ENCODE measurements around the gene FIBP.

FIBP gene

DNA sequence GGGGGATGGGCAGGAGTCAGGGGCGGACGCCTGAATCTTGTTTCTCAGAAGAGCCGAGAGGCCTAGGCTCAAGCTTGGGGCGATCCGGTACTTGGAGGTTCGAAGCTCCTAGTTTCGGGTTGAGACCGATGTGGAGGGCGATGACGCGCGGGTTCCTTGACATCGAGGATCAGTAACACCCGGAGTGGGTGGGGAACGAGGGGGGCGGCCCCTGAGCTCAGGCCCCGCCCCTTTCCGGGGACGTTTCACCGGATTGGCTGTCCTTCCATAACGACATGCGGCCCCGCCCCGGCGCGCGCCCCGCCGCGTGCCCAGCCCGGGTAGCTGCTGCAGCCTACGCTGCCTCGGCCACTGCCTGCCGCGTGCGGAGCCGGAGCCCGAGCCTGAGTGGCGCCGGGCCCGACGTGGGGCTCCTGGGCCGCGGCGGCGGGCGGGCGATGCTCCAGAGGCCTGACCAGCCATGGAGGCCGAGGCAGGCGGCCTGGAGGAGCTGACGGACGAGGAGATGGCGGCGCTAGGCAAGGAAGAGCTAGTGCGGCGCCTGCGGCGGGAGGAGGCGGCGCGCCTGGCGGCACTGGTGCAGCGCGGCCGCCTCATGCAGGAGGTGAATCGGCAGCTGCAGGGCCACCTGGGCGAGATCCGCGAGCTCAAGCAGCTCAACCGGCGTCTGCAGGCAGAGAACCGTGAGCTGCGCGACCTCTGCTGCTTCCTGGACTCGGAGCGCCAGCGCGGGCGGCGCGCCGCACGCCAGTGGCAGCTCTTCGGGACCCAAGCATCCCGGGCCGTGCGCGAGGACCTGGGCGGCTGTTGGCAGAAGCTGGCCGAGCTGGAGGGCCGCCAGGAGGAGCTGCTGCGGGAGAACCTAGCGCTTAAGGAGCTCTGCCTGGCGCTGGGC, 2.3 kb upstream of the FIBP start, which contains the start of gene CCDC85B:
CCDC85B (plus strand) TSS at position 350 of the 895 bp plus-strand sequence; CDS start at position 461, 111 bp downstream.
- peak; percentile 97 for DNase-seq (ENCODE audit: low spot score)

DNA sequence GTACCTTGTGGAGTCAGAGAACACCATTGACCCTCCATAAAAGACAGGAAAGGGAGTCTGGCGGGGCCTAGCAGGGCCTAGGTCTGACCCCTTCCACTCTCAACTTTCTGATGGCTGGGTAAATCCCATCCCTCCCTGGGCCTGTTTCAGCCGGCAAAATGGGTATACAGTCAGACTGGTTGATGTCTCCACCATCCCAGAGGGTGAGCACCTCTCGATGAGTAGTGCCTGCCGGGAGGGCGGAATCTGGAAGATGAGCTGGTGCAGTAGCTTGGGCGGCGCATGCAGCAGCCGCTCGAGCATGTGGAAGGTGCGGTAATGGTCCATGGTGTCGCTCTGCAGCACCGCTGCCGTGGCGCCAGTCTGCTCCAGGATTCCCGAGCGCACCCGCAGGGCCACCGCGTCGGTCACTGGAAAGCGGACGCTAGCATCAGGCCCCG, 528 bp downstream of the FIBP start:
- no peak for DNase-seq (ENCODE audit: low spot score)

DNA sequence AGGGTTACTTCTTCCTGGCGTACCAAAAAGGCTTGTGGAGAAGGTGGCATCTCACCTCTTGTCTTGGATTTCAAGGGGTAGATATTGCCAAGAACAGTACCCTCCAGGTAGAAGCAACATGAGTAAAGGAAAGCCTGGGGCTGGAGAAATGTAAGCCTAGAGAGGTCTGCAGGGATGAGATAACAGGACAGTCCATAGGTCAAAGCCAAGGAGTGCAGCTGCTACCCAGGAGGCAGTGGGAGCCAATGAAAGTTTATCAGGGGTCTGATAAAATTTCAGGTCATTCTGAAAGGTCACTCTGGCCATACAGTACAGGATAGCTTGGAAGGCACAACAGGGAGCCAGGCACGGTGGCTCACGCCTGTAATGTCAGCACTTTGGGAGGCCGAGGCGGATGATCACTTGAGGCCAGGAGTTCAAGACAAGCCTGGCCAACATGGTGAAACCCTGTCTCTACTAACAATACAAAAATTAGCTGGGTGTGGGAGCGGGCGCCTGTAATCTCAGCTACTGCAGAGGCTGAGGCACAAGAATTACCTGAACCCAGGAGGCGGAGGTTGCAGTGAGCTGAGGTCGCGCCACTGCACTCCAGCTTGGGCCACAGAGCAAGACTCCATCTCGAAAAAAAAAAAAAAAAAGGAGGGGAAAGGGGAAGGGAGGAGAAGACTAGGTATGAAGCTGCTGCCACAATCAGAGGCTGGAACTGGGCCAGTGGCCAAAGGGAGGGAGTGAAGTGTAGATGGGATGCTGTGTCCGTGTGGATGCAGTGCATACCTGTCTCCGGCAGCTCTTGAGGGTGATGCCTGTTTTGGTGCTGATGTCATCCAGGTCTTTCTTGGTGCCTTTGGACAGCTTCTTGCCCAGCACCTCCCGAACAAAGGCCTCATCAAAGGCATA, 1.2 kb downstream of the FIBP start:
- DNase-seq (ENCODE audit: low spot score): no peak

DNA sequence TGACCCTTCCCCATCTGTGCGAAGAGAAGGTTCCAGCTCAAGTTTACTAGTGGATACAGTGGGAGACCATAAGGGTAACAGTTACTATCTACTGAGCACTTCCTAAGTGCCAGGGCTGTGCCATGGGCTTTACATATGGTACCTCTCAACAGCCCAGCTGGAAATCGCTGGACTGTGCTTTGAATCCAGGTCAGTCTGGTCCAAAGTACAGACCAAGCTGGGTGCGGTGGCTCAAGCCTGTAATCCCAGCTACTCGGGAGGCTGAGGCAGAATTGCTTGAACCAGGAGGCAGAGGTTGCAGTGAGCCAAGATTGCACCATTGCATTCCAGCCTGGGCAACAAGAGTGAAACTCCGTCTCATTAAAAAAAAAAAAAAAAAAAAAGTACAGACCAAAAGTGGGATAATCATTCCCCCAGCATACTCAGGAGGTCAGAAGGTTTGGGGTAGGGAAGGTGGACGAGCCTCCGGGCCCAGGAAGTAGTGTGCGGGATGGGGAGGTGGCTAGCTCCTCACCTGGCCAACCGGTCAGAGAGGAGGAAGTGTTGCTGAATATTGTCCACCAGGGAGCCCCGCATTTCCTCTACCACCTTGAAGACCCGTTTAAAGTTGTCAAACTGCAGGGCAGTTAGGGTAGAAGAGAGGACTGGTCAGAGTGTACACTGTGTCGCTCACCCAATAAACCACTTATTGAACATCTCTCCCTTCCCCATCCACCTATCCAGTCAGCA, 2.3 kb downstream of the FIBP start:
- DNase-seq (ENCODE audit: low spot score): no peak

DNA sequence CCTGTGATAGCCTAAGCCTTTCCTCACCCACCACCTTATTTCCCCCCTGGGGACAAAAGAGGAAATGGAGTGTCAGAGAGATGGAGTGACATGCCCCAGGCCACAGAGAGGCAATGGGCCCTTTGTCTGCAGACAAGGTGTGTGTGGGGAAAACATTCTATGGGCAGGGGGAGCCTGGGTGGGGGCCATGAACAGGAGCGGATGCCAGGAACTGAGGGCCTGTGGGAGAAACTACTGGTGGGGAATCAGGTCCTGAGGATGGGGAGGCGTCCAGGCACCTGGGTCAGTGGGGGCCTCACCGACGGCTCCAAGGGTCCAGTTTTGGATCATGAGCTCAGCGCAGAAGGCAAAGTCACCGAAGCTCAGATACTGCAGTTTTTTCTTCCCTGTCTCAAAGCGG, 3.0 kb downstream of the FIBP start:
- DNase-seq (ENCODE audit: low spot score): no peak

DNA sequence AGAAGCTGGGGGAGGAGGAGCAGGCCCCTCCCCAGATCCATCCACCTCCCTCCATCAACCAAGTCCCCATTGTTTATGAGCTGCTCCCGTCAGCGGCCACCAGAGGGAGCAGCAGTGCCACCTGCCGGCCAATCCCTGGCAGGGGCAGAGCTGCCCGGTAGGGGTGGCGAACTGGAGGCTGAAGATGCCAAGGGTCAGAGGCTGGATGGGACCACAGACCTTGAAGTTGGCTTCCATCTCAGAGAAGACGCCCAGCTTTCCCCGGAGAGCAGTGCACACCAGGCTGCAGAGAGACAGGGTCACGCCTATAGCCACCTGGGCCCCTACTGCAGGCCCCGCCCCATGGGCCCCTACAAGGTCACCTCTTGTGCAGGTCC, 3.6 kb downstream of the FIBP start:
- peak; percentile 88 for DNase-seq (ENCODE audit: low spot score)

DNA sequence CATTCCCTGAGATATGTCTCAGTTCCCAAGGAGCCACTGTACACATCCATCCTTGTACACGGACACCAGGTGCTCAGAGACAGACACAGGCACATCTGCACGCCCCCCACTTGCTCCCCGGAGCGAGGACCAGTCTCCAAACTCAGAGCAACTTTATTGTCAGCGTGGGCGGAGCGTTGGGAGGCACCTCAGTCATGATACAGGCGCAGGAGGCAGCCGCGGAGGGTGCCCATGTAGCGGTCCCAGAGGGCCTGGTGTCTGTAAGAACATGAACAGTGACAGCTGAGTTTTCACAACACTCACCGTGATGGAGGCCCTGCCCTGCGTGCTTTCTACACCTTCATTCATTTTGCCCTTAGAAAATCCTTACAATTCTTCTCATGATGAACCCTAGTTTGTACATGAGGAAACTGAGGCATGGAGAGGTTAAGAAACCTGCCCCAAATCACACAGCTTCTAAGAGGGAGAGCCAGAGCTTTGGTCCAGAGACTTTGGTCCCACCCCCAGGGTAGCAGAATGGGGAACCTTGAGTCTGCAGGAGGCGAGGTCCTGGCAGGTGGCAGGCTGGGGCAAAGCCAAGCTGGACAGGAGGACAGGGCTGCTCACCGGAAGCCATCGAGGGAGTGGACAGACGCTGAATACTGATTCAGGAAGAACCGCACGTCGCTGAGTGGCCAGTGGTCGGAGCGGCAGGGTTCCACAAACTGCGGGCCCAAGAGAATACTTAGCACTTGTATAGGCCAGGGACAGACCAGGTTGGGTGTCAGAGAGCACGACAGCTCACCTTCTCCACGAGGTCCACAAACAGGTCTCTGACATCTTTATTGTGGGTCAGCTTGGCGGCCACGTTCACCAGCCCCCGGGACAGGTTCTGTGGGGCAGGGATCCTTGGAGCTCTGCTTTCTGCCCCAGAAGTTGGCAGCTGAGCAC, 4.2 kb downstream of the FIBP start:
- no peak for DNase-seq (ENCODE audit: low spot score)

DNA sequence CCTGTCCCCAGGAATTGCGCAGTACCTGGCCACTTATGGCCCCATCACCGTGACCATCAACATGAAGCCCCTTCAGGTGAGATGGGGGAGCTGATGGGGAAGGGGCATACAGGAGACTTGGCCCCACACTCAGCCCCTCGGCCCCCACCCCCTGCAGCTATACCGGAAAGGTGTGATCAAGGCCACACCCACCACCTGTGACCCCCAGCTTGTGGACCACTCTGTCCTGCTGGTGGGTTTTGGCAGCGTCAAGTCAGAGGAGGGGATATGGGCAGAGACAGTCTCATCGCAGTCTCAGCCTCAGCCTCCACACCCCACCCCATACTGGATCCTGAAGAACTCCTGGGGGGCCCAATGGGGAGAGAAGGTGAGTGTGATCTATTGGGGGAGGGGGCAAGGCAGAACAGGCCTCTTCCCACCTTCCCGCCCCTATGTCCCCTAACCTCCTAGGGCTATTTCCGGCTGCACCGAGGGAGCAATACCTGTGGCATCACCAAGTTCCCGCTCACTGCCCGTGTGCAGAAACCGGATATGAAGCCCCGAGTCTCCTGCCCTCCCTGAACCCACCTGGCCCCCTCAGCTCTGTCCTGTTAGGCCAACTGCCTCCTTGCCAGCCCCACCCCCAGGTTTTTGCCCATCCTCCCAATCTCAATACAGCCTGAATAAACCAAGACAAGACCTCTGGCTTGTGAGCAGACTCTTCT, 5.1 kb downstream of the FIBP start:
- no peak for DNase-seq (ENCODE audit: low spot score)

DNA sequence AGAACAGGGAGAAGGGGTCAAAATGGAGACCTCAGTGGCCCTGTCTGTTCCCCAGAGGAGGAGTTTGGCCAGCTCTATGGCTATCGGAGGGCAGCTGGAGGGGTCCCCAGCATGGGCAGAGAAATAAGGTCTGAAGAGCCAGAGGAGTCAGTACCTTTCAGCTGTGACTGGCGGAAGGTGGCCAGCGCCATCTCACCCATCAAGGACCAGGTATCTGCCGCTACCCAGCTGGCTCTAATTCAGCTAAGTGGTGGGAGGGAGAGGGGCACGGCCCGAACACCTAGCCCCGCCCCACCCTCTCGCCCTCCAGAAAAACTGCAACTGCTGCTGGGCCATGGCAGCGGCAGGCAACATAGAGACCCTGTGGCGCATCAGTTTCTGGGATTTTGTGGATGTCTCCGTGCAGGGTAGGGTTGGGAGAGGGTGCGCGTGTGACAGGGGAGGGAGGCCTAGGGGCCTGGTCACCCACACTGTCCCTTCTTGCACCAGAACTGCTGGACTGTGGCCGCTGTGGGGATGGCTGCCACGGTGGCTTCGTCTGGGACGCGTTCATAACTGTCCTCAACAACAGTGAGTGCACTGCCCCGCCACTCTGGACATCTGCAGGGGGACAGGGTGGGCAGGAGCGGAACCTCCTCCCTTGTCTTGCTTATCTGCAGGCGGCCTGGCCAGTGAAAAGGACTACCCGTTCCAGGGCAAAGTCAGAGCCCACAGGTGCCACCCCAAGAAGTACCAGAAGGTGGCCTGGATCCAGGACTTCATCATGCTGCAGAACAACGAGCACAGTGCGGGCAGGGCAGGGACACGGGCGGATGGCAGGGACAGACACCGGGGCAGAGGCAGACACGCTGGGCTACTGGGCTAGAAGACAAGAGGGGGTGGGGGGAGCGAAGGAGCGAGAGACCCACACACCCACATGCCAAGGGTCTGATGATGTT, 5.9 kb downstream of the FIBP start:
- no peak for DNase-seq (ENCODE audit: low spot score)

DNA sequence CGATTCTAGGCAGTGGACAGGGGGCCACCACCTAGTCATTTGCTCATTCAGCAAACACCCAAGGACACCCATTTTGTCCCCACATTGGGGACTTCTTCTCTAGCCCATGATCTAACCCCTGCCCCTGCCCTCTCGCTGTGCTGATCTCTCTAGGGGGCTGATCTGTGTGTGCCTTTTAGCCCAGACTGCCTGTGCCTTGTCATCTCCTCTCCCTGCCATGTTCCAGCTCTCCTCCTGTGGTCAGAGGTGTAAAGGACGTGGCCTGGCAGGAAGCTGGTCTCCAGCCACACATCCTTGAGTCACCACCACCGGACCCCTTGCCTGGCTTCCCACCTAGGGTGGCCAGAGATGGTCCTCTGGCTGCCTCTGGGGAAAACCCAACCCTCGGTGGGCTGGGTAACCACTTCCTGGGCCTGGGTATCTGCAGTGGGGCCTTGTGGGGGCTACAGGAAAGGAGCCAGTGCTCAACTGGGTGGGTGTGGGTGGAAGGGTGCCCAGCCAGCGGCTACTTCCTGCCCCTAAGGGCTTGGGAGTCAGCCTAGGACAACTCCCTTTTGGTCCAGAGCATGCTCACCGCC, 7.3 kb downstream of the FIBP start:
- no peak for DNase-seq (ENCODE audit: low spot score)

DNA sequence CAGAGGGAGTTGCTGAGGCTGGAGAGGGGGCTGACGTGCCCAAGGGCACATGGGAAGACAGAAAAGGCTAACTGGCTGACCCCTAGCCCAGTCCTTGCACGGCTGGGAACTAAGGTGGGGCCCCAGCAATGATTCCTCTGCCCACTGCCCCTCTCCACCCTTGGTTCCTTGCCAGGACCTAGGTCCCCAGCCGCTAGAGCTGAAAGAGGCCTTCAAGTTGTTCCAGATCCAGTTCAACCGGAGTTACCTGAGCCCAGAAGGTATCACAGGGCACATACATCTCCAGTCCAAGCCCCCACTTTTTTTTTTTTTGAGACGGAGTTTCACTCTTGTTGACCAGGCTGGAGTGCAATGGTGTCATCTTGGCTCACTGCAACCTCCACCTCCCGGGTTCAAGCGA, 8.2 kb downstream of the FIBP start:
- no peak for DNase-seq (ENCODE audit: low spot score)

DNA sequence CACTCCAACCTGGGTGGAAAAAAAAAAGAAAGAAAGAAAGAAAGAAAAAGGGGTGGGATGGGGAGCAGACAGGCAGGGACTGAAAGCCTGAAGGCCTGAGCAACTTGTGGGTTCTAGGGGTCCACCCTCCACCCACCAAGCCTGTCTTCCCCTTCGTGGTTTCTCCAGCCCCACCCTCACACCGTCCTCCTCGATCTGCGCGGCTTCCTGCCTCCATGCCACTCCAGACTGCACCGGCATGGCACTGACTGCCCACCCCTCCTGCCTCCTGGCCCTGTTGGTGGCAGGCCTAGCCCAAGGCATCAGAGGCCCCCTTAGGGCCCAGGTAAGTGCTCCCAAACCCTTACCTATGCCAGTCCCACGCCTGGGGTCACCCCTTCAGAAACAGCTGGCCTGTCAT, 8.7 kb downstream of the FIBP start, which contains the start of gene CTSW:
CTSW (plus strand) TSS at position 221 of the 400 bp plus-strand sequence; CDS start at position 239, 18 bp downstream.
- no peak for DNase-seq (ENCODE audit: low spot score)

DNA sequence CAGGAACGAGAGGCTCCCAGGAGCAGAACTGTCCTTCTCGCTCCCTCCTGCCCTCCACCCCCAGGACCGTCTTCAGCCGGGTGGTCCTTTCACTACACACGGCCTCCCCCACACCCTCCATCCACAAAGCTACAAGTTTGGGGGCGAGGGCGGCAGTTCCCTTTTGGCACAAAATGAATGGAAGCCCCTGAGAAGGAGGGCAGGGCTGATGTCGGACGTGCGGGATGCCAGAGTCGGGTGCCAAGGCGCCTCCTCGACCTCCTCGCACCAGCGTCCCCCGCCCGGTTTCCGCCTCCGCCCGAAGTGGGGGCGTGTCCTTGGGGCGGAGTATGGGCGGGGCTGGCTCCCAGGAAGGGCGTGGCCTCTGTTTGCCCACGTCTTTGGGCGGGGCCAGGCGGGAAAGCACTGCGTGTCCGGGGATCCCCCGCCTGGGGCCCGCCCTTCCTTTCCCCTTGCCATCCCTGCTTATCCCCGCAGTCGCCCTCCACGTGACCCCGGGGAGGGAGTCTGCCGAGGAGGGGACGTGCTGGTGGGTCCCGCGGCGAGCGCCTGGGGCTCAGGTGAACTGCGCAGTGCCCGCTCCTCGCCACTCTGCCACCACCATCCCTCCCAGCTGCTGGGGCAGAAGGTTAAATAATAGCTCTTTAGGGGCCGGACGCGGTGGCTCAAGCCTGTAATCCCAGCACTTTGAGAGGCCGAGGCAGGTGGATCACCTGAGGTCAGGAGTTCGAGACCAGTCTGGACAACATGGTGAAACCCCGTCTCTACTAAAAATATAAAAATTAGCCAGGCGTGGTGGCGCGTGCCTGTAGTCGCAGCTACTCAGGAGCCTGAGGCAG, 14.7 kb downstream of the FIBP start:
- peak; percentile 95 for DNase-seq (ENCODE audit: low spot score)

DNA sequence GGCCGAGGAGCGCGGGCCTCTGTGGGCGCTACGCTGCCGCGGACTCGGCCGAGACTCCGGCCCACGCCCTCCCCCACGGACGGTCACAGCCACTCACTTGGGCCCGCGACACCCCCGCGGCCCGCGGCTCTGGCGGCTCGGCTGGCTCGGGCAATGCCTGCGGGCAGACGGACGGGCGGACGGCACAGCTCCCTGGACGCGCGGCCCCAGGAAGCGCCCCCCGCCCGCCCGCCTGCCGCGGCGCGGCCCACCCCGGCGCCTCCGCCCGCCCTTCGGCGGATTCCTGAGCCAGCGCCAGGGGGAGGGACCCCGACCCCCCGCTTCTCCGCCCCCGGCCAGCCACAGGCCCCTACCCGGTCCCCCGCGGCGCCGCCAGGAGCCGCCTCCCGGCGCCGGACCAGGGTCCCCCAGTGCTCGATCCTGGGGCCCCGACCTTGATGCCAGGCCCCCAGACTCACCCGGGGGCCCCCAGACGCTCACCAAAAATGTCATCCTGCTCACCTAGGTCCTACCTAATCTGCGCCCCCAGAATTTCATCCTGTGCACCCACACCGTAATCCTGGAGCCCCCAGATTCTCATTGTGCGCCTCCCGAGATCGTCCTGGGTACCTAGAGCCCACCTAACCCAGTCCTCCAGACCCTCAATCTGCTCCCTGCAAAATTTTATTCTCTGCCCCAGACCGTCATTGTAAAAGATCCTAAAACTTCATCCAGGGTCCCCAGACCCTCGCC, 15.5 kb downstream of the FIBP start, which contains the start of gene EFEMP2:
EFEMP2 (minus strand) TSS at position 215 of the 732 bp plus-strand sequence. CDS start 446 bp downstream, outside the sequence.
- no peak for DNase-seq (ENCODE audit: low spot score)

DNA sequence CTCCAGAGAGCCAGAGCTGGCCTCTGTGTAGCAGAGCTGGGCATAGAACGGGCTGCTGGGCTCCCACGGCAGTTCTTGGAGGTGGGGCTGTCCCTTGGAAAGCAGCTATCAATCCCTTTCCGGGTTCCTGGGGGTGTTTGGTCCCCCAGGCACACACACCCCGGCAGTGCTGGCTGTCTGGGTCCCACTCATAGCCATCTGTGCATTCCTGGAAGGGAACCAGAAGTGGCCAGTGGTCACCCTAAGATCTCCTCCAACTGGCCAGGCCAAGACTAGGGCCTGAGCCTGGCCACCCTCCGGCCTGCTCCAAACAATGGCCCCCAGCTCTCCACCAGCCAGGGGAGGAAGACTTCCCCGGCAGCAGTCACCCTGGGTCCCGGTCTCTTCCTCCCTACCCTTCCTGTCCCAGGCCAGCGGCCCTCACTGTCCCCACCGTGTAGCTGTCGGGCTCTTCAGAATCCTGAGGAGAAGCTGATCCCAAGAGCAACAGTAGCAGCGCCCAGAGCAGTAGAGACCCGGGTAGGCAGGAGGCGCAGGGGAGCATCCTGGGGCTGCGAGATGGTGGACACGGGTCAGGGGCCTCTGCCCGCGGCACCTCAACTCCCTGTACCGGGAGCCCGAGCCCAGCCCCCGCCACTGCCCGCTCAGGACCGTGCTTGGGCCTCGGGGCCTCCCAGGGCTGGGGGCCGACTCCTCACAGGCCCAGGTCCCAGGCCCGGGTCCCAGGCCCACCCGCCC, 16.3 kb downstream of the FIBP start:
- DNase-seq (ENCODE audit: low spot score): no peak
